HG03558 (cell line): Measurements from ENCODE around the gene PARD3.
"Not testable (repeated sequence)": the region's sequence is repeated elsewhere in the genome, so short reads cannot be mapped to it uniquely, and the experiment has no call there.

Experiments
- ATAC-seq: cut with Tn5 transposase; IDR thresholded peaks from one replicate; pipeline ENCODE4 v1.9.1; 2021; ENCODE audit warnings: moderate number of reproducible peaks; ENCODE audit not compliant: unreplicated experiment; ENCODE audit errors: extremely low read depth

Gene PARD3

GRCh38 chr10:34083567-34083966 lies 731.5 kb downstream of the PARD3 start:
- ATAC-seq: no peak

- no peak for ATAC-seq
These were observed 733.1 kb downstream of the PARD3 start for GRCh38 chr10:34081948-34082347.

GRCh38 chr10:34081347-34081743 lies 733.8 kb downstream of the PARD3 start:
- ATAC-seq: no peak

- ATAC-seq: no peak
These were observed 734.4 kb downstream of the PARD3 start for GRCh38 chr10:34080485-34081346.

GRCh38 chr10:34079702-34080484 lies 735.2 kb downstream of the PARD3 start:
- ATAC-seq: no peak

GRCh38 chr10:34078745-34079470 lies 736.2 kb downstream of the PARD3 start:
- no peak for ATAC-seq

- ATAC-seq: no peak
These were observed 736.9 kb downstream of the PARD3 start for GRCh38 chr10:34078017-34078744.

- ATAC-seq: no peak
These were observed 738.7 kb downstream of the PARD3 start for GRCh38 chr10:34076443-34076842.

GRCh38 chr10:34075254-34075926 lies 739.7 kb downstream of the PARD3 start:
- ATAC-seq: no peak

- ATAC-seq: no peak
These were observed 741.0 kb downstream of the PARD3 start for GRCh38 chr10:34074051-34074450.

- not testable (repeated sequence) for ATAC-seq
These were observed 747.4 kb downstream of the PARD3 start for GRCh38 chr10:34067741-34068140.

- no peak for ATAC-seq
These were observed 751.5 kb downstream of the PARD3 start for GRCh38 chr10:34063592-34063991.

GRCh38 chr10:34061841-34062240 lies 753.3 kb downstream of the PARD3 start:
- no peak for ATAC-seq
